A673 (cell line): ENCODE data around the gene SH3TC2. TPM values are rescaled to one million over a fixed set of nuclear protein-coding genes. Genes with fewer than 3 reads are reported as not detected.

Source experiments
- BruUV-seq: library from RNA; stranded (reverse); fragments of 400-500 nt; replicated peaks from 2 replicates; lab custom pipeline; 2021; lab: Mats Ljungman, UMichigan
- CTCF ChIA-PET: fragments of 300-600 bp; sonication (Branson Sonifier 250); formaldehyde crosslinking; loops from one replicate; lab custom pipeline; 2022; ENCODE audit warnings: antibody characterized with exemption; lab: Charles Lee
- POLR2A ChIA-PET: fragments of 300-600 bp; sonication (Branson Sonifier 250); formaldehyde crosslinking; loops from one replicate; lab custom pipeline; 2022; ENCODE audit warnings: antibody characterized with exemption; ENCODE audit not compliant: low non-redundant PET; lab: Charles Lee
- DNase-seq: peaks from one replicate; pipeline ENCODE4 v3.0.0-alpha.2; 2015; ENCODE audit warnings: low spot score
- H3K27ac ChIP-seq: fragments of 200-600 bp; sonication (generic); 2 replicates; pipeline ENCODE4 v1.5.1; 2016; ENCODE audit warnings: mixed run types, low read depth, mild to moderate bottlenecking, mixed read lengths, antibody characterized with exemption, low read length; ENCODE audit not compliant: poor library complexity, severe bottlenecking
- H3K27me3 ChIP-seq: fragments of 200-600 bp; sonication (generic); replicated peaks from 2 replicates; pipeline ENCODE4 v1.6.1; 2017; ENCODE audit warnings: mixed run types, low read depth, mild to moderate bottlenecking, mixed read lengths, antibody characterized with exemption, low read length; ENCODE audit not compliant: insufficient read depth, poor library complexity
- H3K36me3 ChIP-seq: fragments of 200-600 bp; sonication (generic); 2 replicates; pipeline ENCODE4 v1.6.1; 2016; ENCODE audit warnings: mixed run types, mild to moderate bottlenecking, mixed read lengths, antibody characterized with exemption, low read length; ENCODE audit not compliant: insufficient read depth, poor library complexity, severe bottlenecking
- H3K4me1 ChIP-seq: fragments of 200-600 bp; sonication (generic); 2 replicates; pipeline ENCODE4 v1.6.1; 2017; ENCODE audit warnings: mixed run types, mild to moderate bottlenecking, mixed read lengths, antibody characterized with exemption, low read length; ENCODE audit not compliant: insufficient read depth, poor library complexity, severe bottlenecking
- H3K4me3 ChIP-seq: fragments of 200-600 bp; sonication (generic); 2 replicates; pipeline ENCODE4 v1.5.1; 2016; ENCODE audit warnings: low read depth, mixed run types, mild to moderate bottlenecking, mixed read lengths, low read length; ENCODE audit not compliant: poor library complexity, severe bottlenecking
- H3K9me3 ChIP-seq: fragments of 200-600 bp; sonication (generic); 2 replicates; pipeline ENCODE4 v1.6.1; 2016; ENCODE audit warnings: mixed run types, low read depth, mild to moderate bottlenecking, mixed read lengths, antibody characterized with exemption, low read length; ENCODE audit not compliant: poor library complexity, severe bottlenecking
- EZH2 ChIP-seq: fragments of 200-600 bp; sonication (generic); IDR thresholded peaks from 2 replicates; pipeline ENCODE4 v1.6.1; 2017; ENCODE audit warnings: borderline replicate concordance, low read depth, mild to moderate bottlenecking, mixed read lengths, antibody characterized with exemption, low read length; ENCODE audit not compliant: poor library complexity, severe bottlenecking
- intact Hi-C: fragments of 100-400 bp; cut with micrococcal nuclease; formaldehyde crosslinking; loops from one replicate; pipeline ENCODE4 v1.10.0; 2022; ENCODE audit not compliant: unreplicated experiment
- total RNA-seq: library from RNA; stranded (reverse); gene quantifications from 2 replicates; pipeline ENCODE4 v1.2.3, GENCODE V29; 2021
- TF ChIP-seq, protein P1 (sequence below): fragments of 300-800, 200-600 bp; sonication (generic); conservative IDR thresholded peaks from 2 replicates; pipeline ENCODE4 v1.5.1; 2017; ENCODE audit warnings: low read depth, mild to moderate bottlenecking, antibody characterized with exemption, low read length, moderate library complexity, mixed read lengths

SH3TC2 gene
- total RNA-seq, 1 experiment from 2014 or later = 2.5 TPM

DNA sequence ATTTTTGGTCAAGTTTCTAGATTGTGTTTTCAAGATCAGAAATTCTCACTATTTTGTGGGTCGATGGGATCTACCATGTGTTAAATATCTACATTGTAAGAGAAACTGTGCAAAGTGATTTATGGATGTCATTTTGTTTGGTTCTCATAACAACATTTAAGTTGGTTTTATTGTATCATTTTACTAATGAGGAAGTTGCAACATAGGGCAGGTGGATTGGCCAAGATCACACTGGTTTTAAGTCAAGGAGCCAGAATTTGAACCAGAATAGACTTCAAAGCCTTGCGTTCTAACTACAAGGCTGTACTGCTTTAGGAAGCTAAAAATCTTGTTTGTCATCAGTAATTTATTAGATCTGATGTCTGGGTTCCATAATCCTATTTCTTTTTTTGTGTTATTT is 23.4 kb downstream of the SH3TC2 start:
- H3K36me3 ChIP-seq = no peaks in the 10 kb centered on the region

DNA sequence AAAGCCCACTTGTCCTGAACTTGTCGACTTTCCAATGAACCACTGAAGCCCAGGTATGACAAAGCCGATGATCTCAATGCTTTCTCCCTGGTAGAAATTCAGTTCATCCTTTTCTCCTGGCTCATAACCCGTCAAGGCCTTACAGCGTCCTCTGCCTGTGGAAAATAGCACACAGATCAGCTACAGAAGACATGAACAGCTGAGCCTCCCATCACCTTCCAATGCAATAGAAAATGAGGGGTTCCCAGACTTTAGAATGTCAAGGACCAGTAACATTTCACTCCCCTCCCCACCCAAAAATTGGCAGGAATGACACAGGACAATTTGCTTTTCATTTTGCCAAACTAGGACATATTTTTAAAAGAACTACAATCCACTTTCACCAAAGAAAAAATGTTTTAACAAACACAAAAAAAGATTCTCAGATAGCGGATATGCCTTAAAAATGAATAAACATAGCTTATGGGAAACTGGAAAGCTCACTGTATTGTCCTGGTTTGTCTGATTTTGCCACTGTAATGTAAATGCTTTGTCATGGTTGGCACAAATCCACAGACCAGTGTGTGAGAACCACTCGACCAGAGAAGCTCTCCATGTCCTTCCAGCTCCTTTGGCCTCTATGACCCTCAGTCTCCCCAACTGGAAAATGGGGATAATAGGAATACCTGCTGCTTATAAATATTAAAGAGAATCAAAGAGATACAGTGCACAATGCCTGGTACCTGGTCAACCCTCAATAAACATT is 24.4 kb downstream of the SH3TC2 start:
- no TSS peak for BruUV-seq
- Histone ChIP-seq H3K36me3 (no peaks in the 10 kb centered on the region), H3K4me3 (no peak overlapping the region), H3K27me3 (no peaks in the 10 kb centered on the region), H3K4me1 (no peaks in the 10 kb centered on the region), H3K9me3 (no peaks in the 10 kb centered on the region), H3K27ac (no peak overlapping the region)
- TF ChIP-seq, protein P1, sequence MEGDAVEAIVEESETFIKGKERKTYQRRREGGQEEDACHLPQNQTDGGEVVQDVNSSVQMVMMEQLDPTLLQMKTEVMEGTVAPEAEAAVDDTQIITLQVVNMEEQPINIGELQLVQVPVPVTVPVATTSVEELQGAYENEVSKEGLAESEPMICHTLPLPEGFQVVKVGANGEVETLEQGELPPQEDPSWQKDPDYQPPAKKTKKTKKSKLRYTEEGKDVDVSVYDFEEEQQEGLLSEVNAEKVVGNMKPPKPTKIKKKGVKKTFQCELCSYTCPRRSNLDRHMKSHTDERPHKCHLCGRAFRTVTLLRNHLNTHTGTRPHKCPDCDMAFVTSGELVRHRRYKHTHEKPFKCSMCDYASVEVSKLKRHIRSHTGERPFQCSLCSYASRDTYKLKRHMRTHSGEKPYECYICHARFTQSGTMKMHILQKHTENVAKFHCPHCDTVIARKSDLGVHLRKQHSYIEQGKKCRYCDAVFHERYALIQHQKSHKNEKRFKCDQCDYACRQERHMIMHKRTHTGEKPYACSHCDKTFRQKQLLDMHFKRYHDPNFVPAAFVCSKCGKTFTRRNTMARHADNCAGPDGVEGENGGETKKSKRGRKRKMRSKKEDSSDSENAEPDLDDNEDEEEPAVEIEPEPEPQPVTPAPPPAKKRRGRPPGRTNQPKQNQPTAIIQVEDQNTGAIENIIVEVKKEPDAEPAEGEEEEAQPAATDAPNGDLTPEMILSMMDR = no peak
- TF ChIP-seq EZH2 = no peak
- DNase-seq = no peak
- CTCF ChIA-PET = no interaction called here
- intact Hi-C loops = loop anchor here (5.0 to 10.0 kb wide), 2 partner anchors 74 to 864 kb away; no protein-coding TSS in a partner anchor
- POLR2A ChIA-PET = no interaction called here

More for the DNA sequence above, 23.4 kb downstream of the SH3TC2 start:
- intact Hi-C loops = loop anchor here (5.0 to 10.0 kb wide), 2 partner anchors 73 to 865 kb away; no protein-coding TSS in a partner anchor
- CTCF ChIA-PET = no interaction called here
- H3K27ac ChIP-seq = no peak overlapping the region
- TF ChIP-seq, protein P1 = no peak
- TF ChIP-seq EZH2 = no peak
- no peaks in the 10 kb centered on the region for H3K27me3 ChIP-seq
- H3K9me3 ChIP-seq = no peaks in the 10 kb centered on the region
- DNase-seq = no peak
- H3K4me1 ChIP-seq = no peaks in the 10 kb centered on the region
- H3K4me3 ChIP-seq = no peak overlapping the region
- POLR2A ChIA-PET = no interaction called here
- BruUV-seq = no TSS peak

DNA sequence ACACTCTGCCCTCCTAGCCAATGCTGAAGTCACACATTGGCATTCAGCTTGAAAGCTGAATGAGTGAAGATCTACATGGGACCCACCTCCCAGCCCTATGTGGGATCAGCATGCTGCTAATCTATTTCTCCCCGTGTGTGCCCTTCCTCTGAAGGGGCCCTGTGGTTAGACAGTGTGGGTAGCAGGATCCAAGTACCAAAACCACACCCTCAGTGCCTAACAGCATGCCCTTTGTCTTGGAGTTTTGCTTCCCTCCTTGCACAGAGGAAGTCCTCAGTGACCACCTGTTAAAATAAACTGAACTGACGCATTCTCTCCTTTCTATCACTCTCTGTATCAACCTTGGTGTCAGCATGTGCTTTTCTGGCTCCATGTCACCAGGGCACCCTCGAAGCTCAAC is 25.0 kb downstream of the SH3TC2 start:
- Histone ChIP-seq H3K4me1 (no peaks in the 10 kb centered on the region), H3K36me3 (no peaks in the 10 kb centered on the region), H3K27ac (no peak overlapping the region), H3K9me3 (no peaks in the 10 kb centered on the region), H3K27me3 (no peaks in the 10 kb centered on the region), H3K4me3 (no peak overlapping the region)
- CTCF ChIA-PET = no interaction called here
- intact Hi-C loops = loop anchor here (5.0 to 10.0 kb wide), 2 partner anchors 74 to 863 kb away; no protein-coding TSS in a partner anchor
- TF ChIP-seq, protein P1 = no peak
- no peak for TF ChIP-seq EZH2
- no peak for DNase-seq
- no TSS peak for BruUV-seq
- POLR2A ChIA-PET = no interaction called here
